Natural killer cell (primary cell): Measurements from ENCODE around the gene AOX1. TPM values are rescaled to one million over a fixed set of nuclear protein-coding genes. Genes with fewer than 3 reads are reported as not detected.
A peak's percentile ranks its signal among the peaks of the same experiment; 100 is the strongest.

Experiments
- ATAC-seq, 3 donors: fragments of 150-1000 bp in 2 of 3; fragments of 200-7000 bp in 1 of 3; cut with Tn5 transposase; 1 replicate in 1 of 3; 2 replicates in 2 of 3; pipeline ENCODE4 v1.10.0; 2021; ENCODE audit warnings: mild to moderate bottlenecking in 2 of 3, moderate library complexity in 2 of 3
- DNase-seq, 2 donors: peaks; one replicate each; pipeline versions ENCODE4 v3.0.0 to v3.0.0-alpha.2; 2013 to 2021; ENCODE audit warnings: mixed read lengths in 1 of 2
- H3K27ac ChIP-seq: one replicate; pipeline ENCODE4 v1.5.1; 2013; ENCODE audit warnings: mild to moderate bottlenecking, low read length
- H3K27me3 ChIP-seq: one replicate; pipeline ENCODE4 v1.6.1; 2013; ENCODE audit warnings: low read length; ENCODE audit not compliant: control insufficient read depth, insufficient read depth
- H3K36me3 ChIP-seq: one replicate; pipeline ENCODE4 v1.6.1; 2013; ENCODE audit warnings: low read length; ENCODE audit not compliant: control insufficient read depth, insufficient read depth
- H3K4me1 ChIP-seq: one replicate; pipeline ENCODE4 v1.6.1; 2013; ENCODE audit warnings: low read length; ENCODE audit not compliant: control insufficient read depth, insufficient read depth
- H3K4me3 ChIP-seq: one replicate; pipeline ENCODE4 v1.5.1; 2013; ENCODE audit warnings: low read length
- H3K9me3 ChIP-seq: one replicate; pipeline ENCODE4 v1.6.1; 2013; ENCODE audit warnings: low read length; ENCODE audit not compliant: control insufficient read depth, insufficient read depth
- H3K27ac Mint-ChIP-seq, 2 donors: one replicate each; pipeline ENCODE4 v1.8.0; 2022; ENCODE audit warnings: mild to moderate bottlenecking in 2 of 2, mixed read lengths in 2 of 2, moderate library complexity in 1 of 2
- H3K27me3 Mint-ChIP-seq, 2 donors: one replicate each; pipeline ENCODE4 v1.8.0; 2022; ENCODE audit warnings: low read depth in 2 of 2, mixed read lengths in 2 of 2
- H3K36me3 Mint-ChIP-seq: one replicate; pipeline ENCODE4 v1.8.0; 2022; ENCODE audit warnings: mixed read lengths
- H3K4me1 Mint-ChIP-seq, 2 donors: one replicate each; pipeline ENCODE4 v1.8.0; 2022; ENCODE audit warnings: mixed read lengths in 2 of 2
- H3K4me3 Mint-ChIP-seq: one replicate; pipeline ENCODE4 v1.8.0; 2022; ENCODE audit warnings: mild to moderate bottlenecking, moderate library complexity, mixed read lengths
- H3K9me3 Mint-ChIP-seq, 2 donors: one replicate each; pipeline ENCODE4 v1.8.0; 2022; ENCODE audit warnings: mixed read lengths in 2 of 2
- CTCF ChIP-seq: fragments of 200-600 bp; IDR thresholded peaks from one replicate; pipeline ENCODE4 v1.8.0; 2022; ENCODE audit warnings: antibody characterized with exemption
- WGBS: methylation state at CpG from one replicate; pipeline ENCODE4 v1.1.7; 2013; ENCODE audit warnings: missing lambda C conversion rate; ENCODE audit not compliant: insufficient coverage; 5-methylcytosine and 5-hydroxymethylcytosine counted together
- intact Hi-C: fragments of 100-400 bp; cut with micrococcal nuclease; formaldehyde crosslinking; loops from one replicate; pipeline ENCODE4 v1.14.2; 2022
- total RNA-seq, 4 donors: library from RNA; stranded (reverse); fragments of 120-200 nt in 1 of 4; gene quantifications; one replicate each; pipeline versions ENCODE4 v1.2.3 to v1.2.4, GENCODE V29; 2013 to 2022

Gene AOX1
- total RNA-seq, 3 donors from 2014 or later (not counting 1 experiment from before 2014, with no cell fraction given), result not detected

GRCh38 chr2:200617156-200618053, 31.6 kb downstream of the AOX1 start:
- ATAC-seq, result peak in 1 of 3 donors; percentile 38
- no peak overlapping the region for H3K4me3 Mint-ChIP-seq
- no peaks in the 10 kb centered on the region for H3K9me3 Mint-ChIP-seq

GRCh38 chr2:200618054-200618419, 32.2 kb downstream of the AOX1 start:
- Mint-ChIP-seq H3K27me3 (peaks cover 2 to 6% of the 10 kb centered on the region in 2 donors), H3K27ac (no peak overlapping the region), H3K36me3 (no peaks in the 10 kb centered on the region), H3K4me1 (peaks cover 13 to 16% of the 10 kb centered on the region in 2 donors), H3K4me3 (no peak overlapping the region), H3K9me3 (no peaks in the 10 kb centered on the region)
- ATAC-seq, result no peak
- H3K4me3 ChIP-seq, result no peak overlapping the region
- intact Hi-C loops, result no loop called here
- no peaks in the 10 kb centered on the region for H3K9me3 ChIP-seq
- WGBS, result 56% methylated on average over 2 of the region's 3 CpGs
- H3K27me3 ChIP-seq, result no peaks in the 10 kb centered on the region
- no peaks in the 10 kb centered on the region for H3K36me3 ChIP-seq
- no peaks in the 10 kb centered on the region for H3K4me1 ChIP-seq
- no peak for DNase-seq
- no peak for TF ChIP-seq CTCF
- no peak overlapping the region for H3K27ac ChIP-seq

More at GRCh38 chr2:200617156-200618053, 31.6 kb downstream of the AOX1 start:
- Histone ChIP-seq H3K36me3 (no peaks in the 10 kb centered on the region), H3K4me1 (no peaks in the 10 kb centered on the region), H3K9me3 (no peaks in the 10 kb centered on the region), H3K27me3 (no peaks in the 10 kb centered on the region), H3K27ac (no peak overlapping the region), H3K4me3 (no peak overlapping the region)
- no peak overlapping the region for H3K27ac Mint-ChIP-seq
- H3K4me1 Mint-ChIP-seq, result peaks cover 13 to 16% of the 10 kb centered on the region in 2 donors
- peaks cover 2 to 5% of the 10 kb centered on the region in 2 donors for H3K27me3 Mint-ChIP-seq
- intact Hi-C loops, result no loop called here
- TF ChIP-seq CTCF, result no peak
- no peak for DNase-seq
- H3K36me3 Mint-ChIP-seq, result no peaks in the 10 kb centered on the region
- 45% methylated on average over 5 of the region's 6 CpGs for WGBS

GRCh38 chr2:200618590-200619021, 32.8 kb downstream of the AOX1 start:
- no peak for ATAC-seq

More at GRCh38 chr2:200618590-200619021, 32.8 kb downstream of the AOX1 start:
- Mint-ChIP-seq H3K27ac (no peak overlapping the region), H3K4me1 (peaks cover 13 to 16% of the 10 kb centered on the region in 2 donors), H3K9me3 (no peaks in the 10 kb centered on the region), H3K4me3 (no peak overlapping the region), H3K36me3 (no peaks in the 10 kb centered on the region), H3K27me3 (peaks cover 4 to 11% of the 10 kb centered on the region in 2 donors)
- Histone ChIP-seq H3K4me3 (no peak overlapping the region), H3K9me3 (no peaks in the 10 kb centered on the region), H3K27ac (no peak overlapping the region), H3K4me1 (no peaks in the 10 kb centered on the region), H3K36me3 (no peaks in the 10 kb centered on the region), H3K27me3 (no peaks in the 10 kb centered on the region)
- 3% methylated on average over 1 of the region's 3 CpGs for WGBS
- peak in 1 of 2 donors; percentile 9 for DNase-seq
- intact Hi-C loops, result no loop called here
- no peak for TF ChIP-seq CTCF
